ENCODE measurements around the gene SERPINB6. TPM values are rescaled to one million over a fixed set of nuclear protein-coding genes. Genes with fewer than 3 reads are reported as not detected.
A peak's percentile ranks its signal among the peaks of the same experiment; 100 is the strongest.

SERPINB6 gene
- total and polyA plus RNA-seq, 9 of the 15 experiments (the other 6 are each of a cell fraction or from before 2014, with no cell fraction given) = 86.6 to 211 (median 143) TPM

GRCh38 chr6:2990248-2990931 is 19.0 kb upstream of the SERPINB6 start (continued):
- TF ChIP-seq CXXC5 (CRISPR knock-in tag; IDR thresholded peaks at IDR 0.05) (peak; percentile 82), ZNF311 (CRISPR knock-in tag; IDR thresholded peaks at IDR 0.05) (peak; percentile 96), ZNF740 (CRISPR knock-in tag; IDR thresholded peaks at IDR 0.05) (no peak), ZNF740 (tag; IDR thresholded peaks at IDR 0.05) (peak in 1 of 2 experiments; percentile 80; a peak in 2 of 4 replicates), ZMIZ1 (IDR thresholded peaks at IDR 0.05; ENCODE audit: low read depth in 2 of 2, low read length in 2 of 2) (peak in 1 of 2 experiments; percentile 85; a peak in 2 of 4 replicates), REST (IDR thresholded peaks at IDR 0.05; ENCODE audit: borderline replicate concordance) (no peak), REST (CRISPR knock-in tag; IDR thresholded peaks at IDR 0.05; ENCODE audit: low read depth) (0 out of 2 replicates have a peak, but pooled peaks have one; percentile 48)

Data from K562 (cell line).